ENCODE results near the gene P2RY8. TPM values are rescaled to one million over a fixed set of nuclear protein-coding genes. Genes with fewer than 3 reads are reported as not detected.

Gene P2RY8
- total RNA-seq, 4 donors from 2014 or later: 0.55 to 6.0 (median 3.0) TPM; not detected in 1

- peaks cover 0 to 4% of the 10 kb centered on the region in 2 donors for H3K9me3 ChIP-seq
- DNase-seq: no peak
- TF ChIP-seq CTCF (IDR thresholded peaks at IDR 0.05) (no peak), POLR2A (IDR thresholded peaks at IDR 0.05) (no peak), POLR2AphosphoS5 (IDR thresholded peaks at IDR 0.05) (no peak), EP300 (IDR thresholded peaks at IDR 0.05; ENCODE audit: low read depth) (no peak)
- H3K27ac ChIP-seq: no peak overlapping the region
- 85 to 93% methylated on average over 6 of the region's 6 CpGs for WGBS, 2 donors (ENCODE audit: low coverage in 1 of 2)
- intact Hi-C loops (cut with DNase I; ENCODE audit: low total_unique reads) (no loop called here), in situ Hi-C loops (cut with MboI; ENCODE audit: low pct_ligation_motif_present in 1 of 4, low pct_unique_long_range_greater_than_20kb in 1 of 4, low sequenced_read_pairs in 3 of 4) (no loop called here)
- H3K4me3 ChIP-seq: no peak overlapping the region
- no peaks in the 10 kb centered on the region for H3K36me3 ChIP-seq
- H3K27me3 ChIP-seq: no peaks in the 10 kb centered on the region
- H3K4me1 ChIP-seq: no peaks in the 10 kb centered on the region
Measured at GRCh38 chrX:1555370-1555769, 18.4 kb upstream of the P2RY8 start.

- DNase-seq: no peak
- intact Hi-C loops (cut with DNase I; ENCODE audit: low total_unique reads): no loop called here
- H3K9me3 ChIP-seq: peaks cover 0 to 4% of the 10 kb centered on the region in 2 donors
- TF ChIP-seq EP300 (IDR thresholded peaks at IDR 0.05; ENCODE audit: low read depth): no peak
- TF ChIP-seq CTCF (IDR thresholded peaks at IDR 0.05): no peak
- TF ChIP-seq POLR2A (IDR thresholded peaks at IDR 0.05): no peak
- no peak for TF ChIP-seq POLR2AphosphoS5 (IDR thresholded peaks at IDR 0.05)
- H3K27me3 ChIP-seq: no peaks in the 10 kb centered on the region
- H3K4me1 ChIP-seq: no peaks in the 10 kb centered on the region
- peak overlapping the region in 1 of 4 donors; percentile 32 for H3K27ac ChIP-seq
- WGBS, 2 donors (ENCODE audit: low coverage in 1 of 2): 71 to 75% methylated on average over 6 to 19 of the region's 19 CpGs
- H3K4me3 ChIP-seq: no peak overlapping the region
- in situ Hi-C loops (cut with MboI; ENCODE audit: low pct_ligation_motif_present in 1 of 4, low pct_unique_long_range_greater_than_20kb in 1 of 4, low sequenced_read_pairs in 3 of 4): no loop called here
- H3K36me3 ChIP-seq: no peaks in the 10 kb centered on the region
Measured at GRCh38 chrX:1554469-1555210, 17.7 kb upstream of the P2RY8 start.

GRCh38 chrX:1551959-1552546 is 15.1 kb upstream of the P2RY8 start:
- WGBS, 2 donors (ENCODE audit: low coverage in 1 of 2): 84 to 86% methylated on average over 2 to 3 of the region's 3 CpGs

More at GRCh38 chrX:1551959-1552546, 15.1 kb upstream of the P2RY8 start:
- H3K36me3 ChIP-seq: no peaks in the 10 kb centered on the region
- H3K27me3 ChIP-seq: no peaks in the 10 kb centered on the region
- no peak overlapping the region for H3K27ac ChIP-seq
- in situ Hi-C loops (cut with MboI; ENCODE audit: low pct_ligation_motif_present in 1 of 4, low pct_unique_long_range_greater_than_20kb in 1 of 4, low sequenced_read_pairs in 3 of 4): no loop called here
- intact Hi-C loops (cut with DNase I; ENCODE audit: low total_unique reads): no loop called here
- no peak for DNase-seq
- H3K9me3 ChIP-seq: peaks cover 0 to 4% of the 10 kb centered on the region in 2 donors
- H3K4me1 ChIP-seq: no peaks in the 10 kb centered on the region
- no peak for TF ChIP-seq EP300 (IDR thresholded peaks at IDR 0.05; ENCODE audit: low read depth)
- no peak for TF ChIP-seq POLR2AphosphoS5 (IDR thresholded peaks at IDR 0.05)
- TF ChIP-seq POLR2A (IDR thresholded peaks at IDR 0.05): no peak
- no peak for TF ChIP-seq CTCF (IDR thresholded peaks at IDR 0.05)
- H3K4me3 ChIP-seq: no peak overlapping the region
